GM18951 (cell line): ENCODE results near the gene ADGRG2.

Experiments used
- POLR2A ChIP-seq: IDR thresholded peaks from 4 replicates; pipeline ENCODE4 v1.6.1; 2011; ENCODE audit warnings: mild to moderate bottlenecking; ENCODE audit not compliant: insufficient read length, insufficient read depth; ENCODE audit errors: extremely low read depth
- in situ Hi-C: fragments of 300-500 bp; cut with MboI; formaldehyde crosslinking; loops from one replicate; pipeline ENCODE4 v1.12.0; 2022; ENCODE audit warnings: low sequenced_read_pairs, mixed read lengths, inconsistent platforms; ENCODE audit not compliant: unreplicated experiment

Gene ADGRG2

GRCh38 chrX:19007868-19008267 is 114.4 kb downstream of the ADGRG2 start:
- no peak for TF ChIP-seq POLR2A
- in situ Hi-C loops, result no loop called here

DNA sequence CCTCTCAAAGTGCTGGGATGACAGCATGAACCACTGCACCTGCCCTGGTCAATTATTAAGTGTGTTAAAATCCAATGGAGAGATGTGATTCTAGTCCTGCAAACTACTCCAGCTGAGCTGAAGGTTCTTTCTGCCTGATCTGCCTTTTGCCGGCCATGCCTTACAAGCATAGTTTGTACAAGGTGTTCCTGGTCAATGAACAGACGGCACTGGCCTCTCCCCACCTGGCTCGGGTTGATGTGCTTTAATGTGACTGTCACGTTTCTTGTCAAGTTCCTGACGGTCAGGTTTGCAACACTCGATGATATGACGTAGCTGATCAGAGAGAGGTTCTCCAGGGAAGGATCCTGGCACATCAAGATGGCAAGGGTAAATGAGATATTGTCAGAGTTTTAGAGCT is 115.3 kb downstream of the ADGRG2 start:
- TF ChIP-seq POLR2A, result no peak
- in situ Hi-C loops, result no loop called here

- in situ Hi-C loops, result no loop called here
- no peak for TF ChIP-seq POLR2A
Observed at GRCh38 chrX:19005909-19006308, 116.4 kb downstream of the ADGRG2 start.

DNA sequence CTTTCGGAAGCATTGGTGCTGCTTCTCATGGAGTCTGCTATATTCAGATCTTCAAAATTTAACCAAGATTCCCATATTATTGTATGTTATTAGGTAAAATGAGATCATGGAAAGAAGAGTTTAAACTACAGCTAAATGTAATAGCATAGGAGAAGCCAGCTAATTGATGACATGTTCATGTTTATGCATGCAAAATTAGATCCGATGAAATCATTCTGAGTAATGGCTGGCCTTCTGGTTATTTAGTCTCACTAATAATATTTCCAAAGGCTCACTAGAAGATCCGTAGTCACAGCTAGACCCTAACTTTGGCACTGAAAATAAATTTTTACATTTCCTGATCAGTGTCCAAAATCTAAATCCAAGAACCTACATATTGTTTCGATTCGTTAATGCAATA is 118.5 kb downstream of the ADGRG2 start:
- TF ChIP-seq POLR2A, result no peak
- in situ Hi-C loops, result no loop called here

DNA sequence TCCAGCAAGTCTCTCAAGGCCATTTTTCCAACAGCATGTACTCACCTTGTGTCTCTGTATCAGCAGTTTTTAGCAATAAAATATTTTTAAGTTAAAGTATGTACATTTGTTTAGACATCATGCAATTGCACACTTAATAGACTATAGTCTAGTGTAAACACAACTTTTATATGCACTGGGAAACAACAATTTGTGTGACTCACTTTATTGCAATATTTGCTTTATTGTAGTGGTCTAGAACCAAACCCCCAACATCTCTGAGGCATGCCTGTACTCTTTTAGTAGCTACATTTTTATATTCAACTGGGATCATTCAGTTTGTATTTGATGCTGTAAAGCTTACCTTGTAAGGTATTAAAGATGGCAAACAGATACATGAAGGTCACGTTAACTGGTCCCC is 123.6 kb downstream of the ADGRG2 start:
- TF ChIP-seq POLR2A, result no peak

DNA sequence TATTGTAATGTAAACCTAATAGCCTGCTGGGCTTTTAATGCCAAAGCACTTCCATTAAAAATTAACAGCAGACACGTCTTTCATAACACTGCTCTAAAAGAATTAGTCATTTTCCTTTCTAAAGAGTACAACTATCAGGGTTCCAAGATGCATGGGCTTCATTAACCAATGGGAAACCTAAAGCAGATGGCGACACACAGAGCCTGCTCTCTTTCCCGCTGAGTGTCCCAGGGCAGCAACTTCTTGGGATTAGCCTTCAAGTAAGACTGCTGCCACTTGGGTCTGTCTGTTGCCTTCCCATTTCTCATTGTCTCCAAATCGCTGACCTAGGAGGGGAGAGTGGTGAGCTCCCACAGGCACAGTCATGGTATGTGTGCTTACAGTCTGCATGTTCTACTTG is 124.4 kb downstream of the ADGRG2 start:
- in situ Hi-C loops, result no loop called here
- no peak for TF ChIP-seq POLR2A

More for the DNA sequence above, 123.6 kb downstream of the ADGRG2 start:
- in situ Hi-C loops, result no loop called here

DNA sequence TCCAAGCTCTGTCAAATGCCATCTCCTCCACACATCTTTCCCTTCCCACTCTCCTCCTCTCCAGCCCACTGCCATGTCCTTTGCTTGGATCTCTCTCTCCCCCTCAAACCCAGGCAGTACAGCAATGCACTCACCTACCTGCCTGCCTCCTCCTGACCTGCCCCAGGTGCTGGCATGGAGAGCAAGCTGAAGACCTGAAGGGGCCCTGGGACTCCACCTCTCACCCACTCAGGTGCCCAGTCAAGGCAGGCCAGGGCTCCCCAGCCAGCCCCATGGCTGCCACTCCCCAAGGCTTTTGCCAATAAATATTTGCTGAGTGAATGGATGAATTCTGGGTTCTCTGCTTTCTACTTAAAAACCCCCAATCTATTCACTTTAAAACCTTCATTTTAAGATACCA is 125.7 kb downstream of the ADGRG2 start:
- TF ChIP-seq POLR2A, result no peak
- in situ Hi-C loops, result no loop called here

- in situ Hi-C loops, result no loop called here
- TF ChIP-seq POLR2A, result no peak
Observed at GRCh38 chrX:18995221-18995620, 127.0 kb downstream of the ADGRG2 start.

GRCh38 chrX:18994713-18995112 is 127.6 kb downstream of the ADGRG2 start:
- in situ Hi-C loops, result no loop called here
- no peak for TF ChIP-seq POLR2A

DNA sequence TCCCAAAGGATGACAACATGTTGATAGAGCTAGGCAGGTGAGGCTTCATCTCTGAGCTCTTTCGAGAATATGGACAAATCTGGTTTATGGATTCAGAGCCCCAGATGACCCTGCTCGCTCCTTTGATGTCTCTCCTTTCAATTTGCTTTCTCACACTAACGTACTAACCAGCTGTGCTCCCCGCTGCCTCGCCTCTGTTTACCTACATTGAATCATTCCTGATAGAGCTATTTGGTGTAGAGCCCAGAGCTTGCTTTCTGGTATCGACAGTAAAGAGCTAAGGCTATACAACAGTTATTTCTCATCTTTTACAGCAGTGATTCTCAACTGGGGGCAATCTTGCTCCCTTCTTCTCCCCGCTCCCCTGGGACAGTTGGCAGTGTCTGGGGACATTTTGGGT is 129.4 kb downstream of the ADGRG2 start:
- in situ Hi-C loops, result no loop called here
- no peak for TF ChIP-seq POLR2A

- no peak for TF ChIP-seq POLR2A
- in situ Hi-C loops, result no loop called here
Observed at GRCh38 chrX:18985186-18985435, 137.2 kb downstream of the ADGRG2 start.

DNA sequence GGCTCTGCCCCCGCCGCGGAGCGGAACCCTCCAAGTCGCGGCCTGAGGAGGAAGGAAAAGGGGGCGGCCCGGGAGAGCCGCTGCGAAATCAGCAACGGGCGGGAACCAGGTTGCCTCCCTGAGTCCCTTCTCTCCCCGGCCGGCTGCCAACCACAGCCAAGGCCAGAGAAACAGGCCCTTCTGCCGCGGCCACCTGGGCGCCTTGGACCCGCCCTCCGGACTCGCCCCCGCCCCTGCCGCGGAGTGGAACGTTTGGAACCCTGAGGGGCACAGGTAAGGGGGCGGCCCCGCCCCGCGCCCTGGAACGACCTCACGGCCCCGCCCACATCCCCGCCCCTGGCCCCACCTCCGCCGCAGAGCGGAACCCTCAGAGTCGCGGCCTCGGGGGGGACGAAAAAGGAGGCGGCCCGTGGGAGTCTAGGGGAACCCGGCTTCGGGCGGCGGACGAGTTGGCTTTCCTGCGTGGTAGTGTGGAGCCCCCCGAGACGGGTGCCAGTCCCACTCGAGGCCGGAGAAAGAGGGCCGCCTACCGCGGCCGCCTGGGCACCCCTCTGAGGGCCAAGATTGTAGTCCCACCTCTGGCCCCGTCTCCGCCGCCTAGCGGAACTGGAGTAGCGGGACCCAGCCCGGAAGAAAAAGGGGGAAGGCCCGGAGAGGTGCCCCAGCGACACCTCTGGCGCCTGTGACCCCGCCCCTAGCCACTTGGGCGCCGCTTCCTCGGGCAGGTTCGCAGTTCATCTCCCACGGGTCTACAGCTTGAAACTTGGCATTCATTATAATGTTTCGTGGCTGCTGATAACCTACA is 137.7 kb downstream of the ADGRG2 start:
- in situ Hi-C loops, result no loop called here

GRCh38 chrX:18983666-18984380 is 138.4 kb downstream of the ADGRG2 start, which contains the start of gene PHKA2:
Gene PHKA2 (minus strand): TSS chrX:18984114. CDS start chrX:18983932, 182 bp downstream.
- in situ Hi-C loops, result no loop called here
- no peak for TF ChIP-seq POLR2A

More for the DNA sequence above, 137.7 kb downstream of the ADGRG2 start:
- peak; percentile 71 for TF ChIP-seq POLR2A
